HG03108 (cell line): ENCODE results near the gene PCGF5.
A peak's percentile ranks its signal among the peaks of the same experiment; 100 is the strongest.
"Not testable (repeated sequence)": the region's sequence is repeated elsewhere in the genome, so short reads cannot be mapped to it uniquely, and the experiment has no call there.

Experiments
- ATAC-seq: cut with Tn5 transposase; IDR thresholded peaks from one replicate; pipeline ENCODE4 v1.9.1; 2021; ENCODE audit warnings: moderate library complexity; ENCODE audit not compliant: unreplicated experiment

The PCGF5 gene

DNA sequence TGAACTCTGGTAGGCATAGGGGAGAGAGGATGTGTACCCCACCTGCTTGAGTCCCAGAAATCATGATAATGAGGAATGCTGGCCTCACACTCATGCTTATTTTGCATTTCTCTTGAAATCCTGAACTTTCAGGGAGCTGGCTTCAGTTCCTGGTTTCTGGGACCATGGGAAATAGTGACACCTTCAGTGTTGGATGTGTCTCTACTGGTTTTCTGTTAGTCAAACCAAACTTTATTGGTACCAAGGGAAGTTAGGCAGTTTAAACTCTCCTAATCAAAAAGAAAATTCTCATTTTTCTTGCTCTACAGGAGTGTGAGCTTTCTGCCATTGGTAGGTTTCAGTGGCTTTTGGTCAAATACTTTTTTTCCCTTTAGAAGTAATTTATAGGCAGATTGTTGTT, 11.8 kb upstream of the PCGF5 start:
- ATAC-seq = no peak

DNA sequence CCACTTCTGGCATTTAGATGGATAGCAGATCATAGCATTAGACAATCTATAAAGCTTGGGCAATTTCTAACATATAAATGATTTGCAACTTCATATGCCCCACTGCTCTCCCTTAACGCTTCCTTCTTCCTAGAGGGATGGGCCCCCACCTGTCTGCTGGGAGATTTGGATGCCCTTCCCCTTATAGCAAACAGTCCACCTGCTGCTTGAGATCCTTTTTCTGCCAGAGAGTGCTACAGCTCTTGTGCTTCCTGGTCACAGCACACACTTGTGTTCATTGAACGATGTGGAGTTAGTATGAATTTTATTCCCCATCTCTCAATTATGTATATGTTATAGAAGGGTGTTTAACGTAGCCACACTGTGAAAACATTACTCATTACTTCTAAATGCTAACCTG, 10.4 kb upstream of the PCGF5 start:
- ATAC-seq = peak; percentile 4

DNA sequence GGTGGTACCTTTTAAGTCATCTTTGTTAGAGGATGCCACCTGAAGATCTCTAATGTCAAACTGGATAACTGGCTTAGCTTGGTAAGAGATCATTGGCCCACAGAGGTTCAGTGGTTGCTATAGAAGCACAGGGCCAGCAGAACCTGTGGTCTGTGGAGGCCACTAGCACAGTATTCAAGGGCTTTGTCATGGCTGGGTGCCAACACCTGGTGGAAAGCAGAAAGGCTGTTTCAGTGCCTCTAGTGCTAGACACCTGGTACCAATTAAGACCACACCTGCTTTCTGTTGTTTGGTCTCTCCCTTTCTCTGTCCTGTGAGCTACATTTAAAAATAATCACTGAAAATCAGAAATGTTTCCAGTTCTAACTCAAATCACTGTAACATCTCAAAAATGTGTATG, 10.0 kb upstream of the PCGF5 start:
- peak; percentile 88 for ATAC-seq

DNA sequence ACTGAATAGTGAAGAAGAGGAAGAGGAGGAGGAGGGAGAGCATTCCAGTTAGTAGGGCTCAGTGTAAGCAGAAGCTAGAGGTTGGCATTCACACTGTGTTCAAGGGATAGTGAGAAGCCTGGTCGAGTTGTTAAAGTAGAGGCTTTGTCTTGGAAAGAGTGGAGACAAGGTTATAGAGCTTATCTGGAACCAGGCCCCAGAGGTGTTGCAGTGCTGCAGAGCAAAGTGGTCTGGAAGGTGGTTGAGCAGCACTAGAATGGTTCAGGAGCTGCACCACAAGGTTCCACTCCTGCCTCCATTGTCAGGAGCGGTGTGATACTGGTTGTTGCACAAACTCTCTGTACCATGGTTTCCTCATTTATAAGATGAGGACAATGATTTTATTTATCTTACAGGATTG, 8.8 kb upstream of the PCGF5 start:
- ATAC-seq = no peak

DNA sequence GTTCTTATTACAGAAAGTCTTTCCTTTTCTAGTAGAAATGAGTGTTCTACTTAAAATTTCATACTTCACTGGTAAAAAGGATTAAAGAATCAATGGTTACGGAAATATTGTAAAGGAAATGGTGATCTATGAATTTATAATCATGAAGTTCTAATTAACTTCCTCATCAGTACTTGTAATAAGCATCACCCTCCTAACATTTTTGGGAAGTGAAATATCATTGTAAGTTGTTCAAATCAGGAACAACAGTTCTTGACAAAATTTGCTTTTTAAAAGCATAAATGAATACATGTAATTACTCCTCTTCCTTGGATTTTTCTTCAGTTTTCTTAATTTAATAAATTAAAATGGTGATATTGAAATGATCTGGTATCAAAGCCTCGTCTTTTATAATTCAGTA, 5.6 kb upstream of the PCGF5 start:
- ATAC-seq = no peak

DNA sequence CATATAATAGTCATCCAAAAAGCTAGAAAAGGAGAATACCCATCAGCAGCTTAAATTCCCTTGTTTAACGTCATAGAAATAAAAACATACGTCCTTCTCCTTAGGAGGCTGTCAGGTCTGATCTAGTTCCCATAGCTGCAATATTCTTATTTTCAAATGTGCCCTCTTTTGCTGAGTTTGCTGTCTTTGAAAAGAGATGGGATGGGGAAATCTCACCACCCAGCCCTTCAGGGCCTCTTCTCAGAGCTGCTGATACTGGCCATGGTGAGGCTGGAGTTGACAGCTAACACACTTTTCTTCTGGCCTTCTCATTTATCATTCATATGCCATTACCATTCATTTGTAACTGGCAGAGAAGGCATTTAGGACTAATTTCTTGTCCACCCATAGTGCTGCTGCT, 5.1 kb upstream of the PCGF5 start:
- no peak for ATAC-seq

DNA sequence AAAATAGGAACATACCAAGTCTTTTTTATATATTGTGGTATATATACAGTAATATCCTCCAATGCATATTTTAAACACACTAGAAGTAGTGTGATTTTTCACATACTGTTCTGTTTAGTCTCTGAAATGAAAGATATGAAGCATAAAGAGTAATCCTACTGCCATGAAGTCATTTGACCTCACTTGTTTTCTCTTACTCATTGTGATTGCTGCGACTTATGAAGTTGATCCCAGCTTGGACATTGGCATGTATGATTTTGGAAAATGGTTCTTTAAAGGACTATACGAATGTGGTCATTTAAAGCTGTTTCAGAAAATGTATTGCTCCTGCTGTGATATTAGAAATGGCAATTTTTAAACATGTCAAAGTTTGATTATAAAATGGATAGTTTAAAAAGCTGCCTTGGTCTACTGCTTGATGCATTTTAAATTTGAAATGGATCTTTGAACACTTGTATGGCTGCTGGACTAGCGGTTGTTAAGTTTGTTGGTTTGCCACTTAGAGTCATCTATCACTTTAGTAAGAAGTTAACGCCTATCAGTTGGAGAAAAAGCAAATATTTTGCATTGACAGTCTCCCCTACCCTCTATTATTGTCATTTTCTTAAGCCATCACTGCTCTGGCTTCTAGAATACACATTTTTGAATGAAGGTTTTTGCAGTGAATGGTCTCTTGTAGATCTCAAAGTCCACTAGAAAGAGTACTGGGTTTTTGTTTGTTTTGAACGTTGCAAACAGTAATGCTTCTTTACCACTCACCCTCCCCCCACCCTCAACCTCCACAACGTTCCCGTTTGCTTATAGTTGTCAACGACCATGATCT, 881 bp upstream of the PCGF5 start:
- no peak for ATAC-seq

DNA sequence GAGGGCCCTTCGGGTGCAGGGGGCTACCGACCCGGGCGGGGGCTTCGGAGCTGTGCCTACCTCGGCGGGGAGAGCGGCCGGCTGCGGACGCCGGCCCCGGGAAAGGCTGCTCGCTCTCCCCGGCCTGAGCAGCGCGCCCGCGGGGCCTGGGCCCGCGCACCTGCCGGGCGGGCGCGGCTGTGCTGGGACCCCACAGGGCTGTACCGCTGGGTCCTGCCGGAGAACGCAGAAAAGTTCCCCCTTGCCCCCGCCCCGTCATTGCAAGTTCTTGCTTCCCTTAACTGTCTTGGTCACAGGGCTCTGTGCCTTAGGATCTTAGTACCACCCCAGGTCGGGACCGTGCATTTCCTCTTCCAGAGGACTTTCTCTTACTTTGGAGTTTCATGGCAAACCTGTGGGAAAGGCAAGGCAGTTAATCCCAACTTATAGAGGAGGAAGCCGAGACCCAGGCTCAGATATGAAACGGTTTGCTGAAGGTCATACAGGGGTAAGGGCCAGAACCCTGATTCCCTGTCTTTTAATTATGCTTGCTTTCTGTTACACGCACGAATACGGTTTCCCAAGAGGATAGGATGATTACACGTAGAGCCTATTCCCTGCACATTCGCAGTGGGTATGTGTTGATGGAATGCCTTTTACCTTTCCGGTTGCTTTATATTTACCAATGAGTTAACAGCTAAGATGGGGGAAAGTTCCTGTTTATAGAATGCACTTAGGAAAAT, 652 bp downstream of the PCGF5 start:
- ATAC-seq = no peak

DNA sequence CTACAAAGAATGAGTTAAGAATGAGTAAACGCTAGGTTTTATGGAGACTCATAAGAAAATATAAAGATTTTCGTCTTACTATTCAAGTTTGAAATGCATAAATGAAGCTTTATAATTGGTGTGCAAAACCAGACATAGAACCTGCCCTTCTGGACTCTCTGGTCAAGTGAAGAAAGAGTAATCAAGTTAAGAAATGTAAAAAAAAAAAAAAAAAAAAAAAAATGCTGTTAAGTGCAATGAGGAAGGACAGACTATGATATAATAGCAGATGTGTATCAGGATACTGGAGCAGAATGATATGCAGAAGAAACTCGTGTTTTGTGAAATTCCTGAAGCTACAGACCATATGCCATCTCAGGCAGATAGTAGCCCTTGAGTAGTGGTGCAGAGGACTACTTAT, 5.6 kb downstream of the PCGF5 start:
- ATAC-seq = no peak

DNA sequence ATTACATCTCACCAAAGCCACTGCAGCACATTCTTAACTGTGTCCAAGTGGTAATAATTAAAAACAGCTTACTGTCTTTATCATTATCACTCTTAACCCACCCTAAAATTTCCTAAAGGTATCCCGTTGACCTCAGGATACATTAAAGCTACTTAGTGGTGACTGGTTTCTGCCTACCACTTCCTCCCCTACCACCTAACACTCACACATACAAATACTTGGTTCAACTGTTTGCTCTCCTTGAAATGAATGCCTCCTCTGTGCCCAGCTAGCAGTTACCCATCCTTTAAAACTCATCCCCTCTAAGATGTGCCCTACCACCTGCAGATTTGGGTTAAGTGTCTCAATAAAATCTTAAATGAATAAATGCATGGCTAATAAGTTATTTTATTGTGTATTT, 7.1 kb downstream of the PCGF5 start:
- no peak for ATAC-seq

DNA sequence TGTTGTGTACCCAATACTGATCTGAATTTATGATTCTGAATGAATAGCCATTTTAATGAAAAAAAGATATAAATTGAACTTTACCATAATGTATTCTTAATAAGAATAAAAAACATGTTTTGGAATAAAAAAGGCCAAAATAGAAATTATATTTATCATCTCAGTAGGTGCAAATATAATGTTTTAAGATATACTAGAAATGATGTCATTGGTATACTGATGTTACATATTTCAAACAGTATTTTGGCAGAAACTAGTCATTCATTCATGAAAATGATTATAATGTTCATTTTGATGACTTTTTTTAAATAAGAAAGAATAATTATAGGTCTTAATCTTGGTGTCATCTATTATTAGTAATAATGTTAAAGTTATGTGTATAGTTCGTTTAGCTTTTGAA, 9.2 kb downstream of the PCGF5 start:
- no peak for ATAC-seq

DNA sequence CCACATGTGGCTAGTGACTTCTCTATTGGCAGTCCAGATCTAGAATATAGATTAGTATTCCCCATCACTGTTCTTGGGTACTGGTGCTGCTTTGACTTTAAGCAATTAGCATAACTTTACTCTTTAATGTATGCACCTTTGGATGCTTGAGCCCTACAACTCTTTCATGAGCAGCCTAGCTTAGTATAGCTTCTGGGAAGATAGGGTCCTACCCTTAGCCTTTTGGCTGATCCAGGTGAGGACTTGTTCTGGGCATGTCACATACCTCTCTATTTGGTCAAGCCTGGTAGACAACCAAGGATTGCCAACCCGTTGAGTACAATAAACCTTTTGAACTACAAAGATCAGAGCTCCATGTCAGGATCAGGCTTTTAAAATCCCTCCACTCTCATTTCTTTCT, 17.7 kb downstream of the PCGF5 start:
- ATAC-seq = no peak

DNA sequence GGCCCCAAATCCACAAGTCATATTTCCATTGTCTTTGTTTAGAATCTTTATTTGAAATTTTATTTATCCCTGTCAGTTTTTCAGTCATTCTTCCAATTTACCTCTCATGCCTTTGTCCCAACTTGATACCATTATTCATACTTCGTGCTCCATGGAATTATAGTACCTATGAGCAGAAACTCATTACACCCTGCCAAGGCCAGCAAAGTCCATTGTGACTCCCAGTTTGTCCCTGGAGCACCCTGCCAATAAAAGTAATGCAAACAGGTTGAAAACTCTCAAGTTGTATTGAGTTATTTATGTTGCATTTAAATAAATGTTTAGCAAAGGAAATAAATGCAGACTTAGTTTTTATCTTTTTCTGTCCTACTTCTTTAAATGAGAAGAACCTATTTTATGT, 19.3 kb downstream of the PCGF5 start:
- ATAC-seq = no peak

DNA sequence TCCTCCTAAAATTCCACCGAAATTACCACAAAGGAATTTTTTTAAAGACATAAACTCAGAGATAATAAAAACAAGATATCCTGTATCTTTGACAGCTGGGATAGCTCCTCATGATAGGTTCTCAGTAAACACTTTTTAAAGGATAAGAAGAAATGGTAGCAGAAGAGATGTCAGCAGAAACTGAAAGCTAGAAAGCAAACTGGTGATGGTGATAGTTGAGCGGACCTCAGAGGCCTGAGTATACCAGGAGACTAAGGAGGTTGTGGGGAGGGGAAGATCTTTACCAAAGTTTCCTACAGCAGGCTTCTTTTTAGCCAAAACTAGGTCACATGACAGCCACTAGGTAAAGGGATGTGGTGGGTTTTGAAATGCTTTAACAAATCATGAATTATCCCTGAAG, 22.5 kb downstream of the PCGF5 start:
- ATAC-seq = no peak

DNA sequence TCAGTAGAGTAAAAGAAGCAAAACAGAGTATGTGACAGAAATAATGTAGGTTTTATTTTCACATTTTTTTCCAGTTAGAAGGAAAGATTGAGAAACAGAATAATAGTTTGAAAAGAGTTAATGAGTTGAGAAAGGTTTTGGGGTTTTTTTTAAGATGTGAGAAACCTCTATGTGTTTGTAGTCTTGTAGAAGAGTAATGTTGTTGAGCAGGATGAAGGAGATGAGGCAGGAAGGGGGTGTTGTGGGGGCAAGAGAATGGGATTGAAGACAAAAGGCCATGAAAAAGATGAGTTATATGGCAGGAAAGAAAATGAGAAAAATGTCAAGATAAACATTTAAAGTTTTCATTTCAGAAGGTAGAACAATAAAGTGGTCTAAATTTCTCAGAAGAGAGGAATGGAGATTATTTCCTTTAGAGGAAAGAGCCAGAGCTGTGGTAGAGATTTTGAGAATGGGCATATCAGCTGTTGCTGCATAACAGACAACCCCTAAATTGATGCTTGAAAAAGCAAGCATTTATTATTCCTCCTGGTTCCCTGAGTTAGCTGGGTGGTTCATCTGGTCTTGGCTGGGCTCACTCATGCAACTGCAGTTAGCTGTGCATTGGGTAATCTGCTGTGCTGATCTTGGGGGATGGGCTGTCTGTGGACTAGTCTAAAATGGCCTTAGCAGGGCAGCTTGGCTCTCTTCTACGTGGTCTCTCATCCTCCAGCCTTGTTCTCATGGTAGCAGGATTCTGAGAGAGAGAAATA, 27.1 kb downstream of the PCGF5 start:
- no peak for ATAC-seq

DNA sequence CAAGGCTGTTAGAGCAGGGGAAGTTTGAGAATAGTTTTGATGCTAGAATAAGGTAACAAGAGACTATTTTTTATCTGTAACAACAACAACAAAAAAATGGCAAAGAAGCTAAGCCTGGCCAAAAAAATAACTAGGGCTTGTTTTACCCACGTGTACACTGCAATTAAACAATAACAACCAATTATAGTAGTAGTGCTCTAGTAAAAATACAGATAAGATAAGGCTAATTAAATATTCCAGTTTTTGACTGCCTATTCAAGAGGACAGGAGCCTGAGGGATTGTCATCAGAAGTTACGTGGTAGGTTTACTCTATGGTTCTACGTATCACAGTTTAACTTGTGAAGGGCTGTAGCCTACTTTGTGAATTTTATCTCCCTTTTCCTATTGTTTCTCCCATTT, 29.2 kb downstream of the PCGF5 start:
- no peak for ATAC-seq

DNA sequence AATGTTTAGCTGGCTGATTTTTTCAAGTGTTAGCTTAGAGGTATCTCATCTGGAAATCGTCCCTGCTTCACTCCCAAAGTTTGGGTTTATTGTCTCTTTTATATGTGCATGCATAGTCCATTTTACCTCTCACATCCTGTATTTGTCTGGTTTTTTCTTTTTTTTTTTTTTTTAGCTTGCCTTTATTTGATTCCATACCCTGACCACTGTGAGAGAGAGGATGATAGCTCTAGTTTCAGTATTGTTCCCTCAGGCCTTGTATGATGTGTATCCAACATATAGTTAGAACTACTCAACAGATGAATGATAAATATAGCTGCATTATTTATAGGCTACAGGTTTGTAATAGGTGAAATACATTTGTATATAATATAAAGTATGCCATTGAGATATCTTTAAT, 29.9 kb downstream of the PCGF5 start:
- no peak for ATAC-seq

DNA sequence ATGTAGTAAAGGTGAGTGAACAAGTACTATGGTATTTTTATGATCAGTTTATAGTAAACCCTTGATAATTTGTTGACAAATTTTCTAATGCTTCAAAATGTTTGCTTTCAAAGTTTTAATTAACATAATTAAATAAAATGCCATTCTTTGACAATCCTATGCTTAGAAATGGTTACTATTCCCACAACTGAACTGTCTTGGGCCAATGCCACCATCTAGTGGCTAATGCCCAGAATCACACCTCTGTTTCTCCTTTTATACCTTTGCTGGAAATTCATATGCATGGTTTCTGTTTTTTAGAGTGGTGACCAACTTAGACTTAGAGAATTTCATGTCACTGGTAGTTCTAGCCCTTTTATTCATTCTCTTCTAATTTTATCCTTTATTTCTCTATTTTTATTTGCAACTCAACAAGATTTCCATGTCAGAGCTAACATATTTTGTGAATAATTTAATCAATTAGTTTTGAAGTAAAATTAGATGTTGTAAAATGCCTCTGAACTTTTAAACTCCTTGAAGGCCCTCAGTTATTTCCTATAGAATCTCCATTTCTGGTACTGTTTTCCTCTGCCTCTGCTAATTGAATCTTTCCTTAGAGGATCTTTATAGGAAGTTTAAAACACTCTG, 31.1 kb downstream of the PCGF5 start:
- no peak for ATAC-seq

DNA sequence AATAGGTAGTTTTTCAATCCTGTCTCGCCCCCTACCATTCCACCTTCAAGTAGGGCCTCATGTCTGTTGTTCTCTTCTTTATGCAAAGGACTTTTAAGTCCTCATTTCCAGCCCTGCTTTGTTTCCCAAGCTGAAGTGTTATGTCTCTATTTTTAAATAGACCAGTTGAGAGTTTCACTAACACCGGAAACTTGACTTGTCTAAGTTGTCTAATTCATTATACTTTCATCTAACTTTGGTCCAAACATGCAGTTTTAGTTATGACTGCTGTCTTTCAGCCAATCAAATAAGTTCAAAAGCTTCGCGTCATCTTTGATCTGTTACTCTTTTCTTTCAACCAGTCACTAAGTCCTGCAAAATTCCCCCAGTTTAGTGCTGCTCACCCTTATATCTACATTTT, 32.8 kb downstream of the PCGF5 start:
- ATAC-seq = no peak

DNA sequence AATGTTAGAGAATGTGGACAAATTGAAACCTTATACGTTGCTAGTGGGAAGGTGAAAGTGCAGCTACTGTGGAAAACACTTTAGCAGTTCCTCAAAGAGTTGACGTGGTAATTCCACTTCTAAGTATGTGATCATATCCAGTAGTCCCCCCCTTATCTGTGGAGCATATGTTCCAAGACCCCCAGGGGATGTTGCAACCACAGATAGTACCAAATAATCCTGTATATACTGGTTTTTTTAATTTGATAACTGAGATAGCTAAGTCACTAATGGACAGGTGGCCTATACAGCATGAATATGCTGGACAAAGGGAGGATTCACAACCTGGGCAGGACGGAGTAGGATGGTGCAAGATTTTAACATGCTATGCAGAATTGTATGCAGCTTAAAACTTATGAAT, 36.8 kb downstream of the PCGF5 start:
- ATAC-seq = no peak

DNA sequence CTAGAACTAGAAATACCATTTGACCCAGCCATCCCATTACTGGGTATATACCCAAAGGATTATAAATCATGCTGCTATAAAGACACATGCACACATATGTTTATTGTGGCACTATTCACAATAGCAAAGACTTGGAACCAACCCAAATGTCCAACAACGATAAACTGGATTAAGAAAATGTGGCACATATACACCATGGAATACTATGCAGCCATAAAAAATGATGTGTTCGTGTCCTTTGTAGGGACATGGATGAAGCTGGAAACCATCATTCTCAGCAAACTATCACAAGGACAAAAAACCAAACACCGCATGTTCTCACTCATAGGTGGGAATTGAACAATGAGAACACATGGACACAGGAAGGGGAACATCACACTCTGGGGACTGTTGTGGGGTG, 40.0 kb downstream of the PCGF5 start:
- not testable (repeated sequence) for ATAC-seq
